PC-3 (cell line): ENCODE measurements around the gene TPRKB. TPM values are rescaled to one million over a fixed set of nuclear protein-coding genes. Genes with fewer than 3 reads are reported as not detected.

Experiments used
- ATAC-seq: fragments of 200-7000 bp; cut with Tn5 transposase; 2 replicates; pipeline ENCODE4 v1.9.1; 2020; ENCODE audit warnings: mild to moderate bottlenecking, moderate library complexity
- BruUV-seq: library from RNA; stranded (reverse); fragments of 400-500 nt; replicated peaks from 2 replicates; lab custom pipeline; 2021; lab: Mats Ljungman, UMichigan
- CTCF ChIA-PET: fragments of 300-600 bp; sonication (Branson Sonifier 250); formaldehyde crosslinking; loops from one replicate; lab custom pipeline; 2022; ENCODE audit warnings: antibody characterized with exemption; lab: Charles Lee
- POLR2A ChIA-PET: fragments of 300-600 bp; sonication (Branson Sonifier 250); formaldehyde crosslinking; loops from one replicate; lab custom pipeline; 2022; ENCODE audit warnings: antibody characterized with exemption; ENCODE audit not compliant: unreplicated experiment; lab: Charles Lee
- DNase-seq: peaks from one replicate; pipeline ENCODE4 v3.0.0-alpha.2; 2015
- H2AFZ ChIP-seq: fragments of 300-600 bp; sonication (generic); 2 replicates; pipeline ENCODE4 v1.6.0; 2016; ENCODE audit warnings: antibody characterized with exemption, low read length
- H3F3A ChIP-seq: fragments of 300-600 bp; sonication (generic); one replicate; pipeline ENCODE4 v1.6.0; 2017; ENCODE audit warnings: antibody characterized with exemption, low read length, control low read depth, mild to moderate bottlenecking; ENCODE audit not compliant: unreplicated experiment
- H3K27ac ChIP-seq: fragments of 300-600 bp; sonication (generic); 2 replicates; pipeline ENCODE4 v1.5.1; 2016; ENCODE audit warnings: mild to moderate bottlenecking, low read length
- H3K27me3 ChIP-seq: fragments of 300-600 bp; sonication (generic); 2 replicates; pipeline ENCODE4 v1.6.1; 2016; ENCODE audit warnings: low read length, mixed read lengths
- H3K36me3 ChIP-seq: fragments of 300-600 bp; sonication (generic); 2 replicates; pipeline ENCODE4 v1.6.1; 2016; ENCODE audit warnings: low read depth, mixed run types, low read length, mixed read lengths
- H3K4me1 ChIP-seq: fragments of 300-600 bp; sonication (generic); 2 replicates; pipeline ENCODE4 v1.5.1; 2016; ENCODE audit warnings: low read length; ENCODE audit not compliant: insufficient read depth
- H3K4me2 ChIP-seq: fragments of 300-600 bp; sonication (generic); 2 replicates; pipeline ENCODE4 v1.6.0; 2016; ENCODE audit warnings: low read length
- H3K4me3 ChIP-seq: fragments of 300-600 bp; sonication (generic); 2 replicates; pipeline ENCODE4 v1.5.1; 2016; ENCODE audit warnings: mild to moderate bottlenecking, low read length, mixed read lengths
- H3K79me2 ChIP-seq: fragments of 300-600 bp; sonication (generic); 2 replicates; pipeline ENCODE4 v1.6.1; 2017; ENCODE audit warnings: low read length, mixed read lengths
- H3K9ac ChIP-seq: fragments of 300-600 bp; sonication (generic); 2 replicates; pipeline ENCODE4 v1.6.0; 2016; ENCODE audit warnings: mild to moderate bottlenecking, low read length
- H3K9me2 ChIP-seq: fragments of 300-600 bp; sonication (generic); replicated peaks from 2 replicates; pipeline ENCODE4 v1.6.1; 2016; ENCODE audit warnings: mixed run types, low read length, mixed read lengths
- H3K9me3 ChIP-seq: fragments of 300-600 bp; sonication (generic); 2 replicates; pipeline ENCODE4 v1.6.1; 2016; ENCODE audit warnings: low read length, mixed read lengths
- H4K20me1 ChIP-seq: fragments of 300-600 bp; sonication (generic); 2 replicates; pipeline ENCODE4 v1.6.1; 2016; ENCODE audit warnings: low read length, mixed read lengths
- EZH2 ChIP-seq: fragments of 300-600 bp; sonication (generic); IDR thresholded peaks from one replicate; pipeline ENCODE4 v1.6.1; 2017; ENCODE audit warnings: antibody characterized with exemption, mild to moderate bottlenecking, low read length; ENCODE audit not compliant: unreplicated experiment
- EZH2phosphoT487 ChIP-seq: fragments of 300-600 bp; sonication (generic); IDR thresholded peaks from 2 replicates; pipeline ENCODE4 v1.6.1; 2018; ENCODE audit warnings: mild to moderate bottlenecking, antibody characterized with exemption, low read length, borderline replicate concordance
- intact Hi-C: fragments of 100-400 bp; cut with micrococcal nuclease; formaldehyde crosslinking; loops from 2 replicates; pipeline ENCODE4 v1.9.0; 2023
- total RNA-seq: library from RNA; depleted of rRNA; stranded (reverse); fragments of >200 nt; gene quantifications from 2 replicates; pipeline ENCODE4 v1.2.3, GENCODE V29; 2014
- TF ChIP-seq, protein P1 (sequence below): fragments of 300-600 bp; sonication (generic); conservative IDR thresholded peaks from 2 replicates; pipeline ENCODE4 v1.5.1; 2017; ENCODE audit warnings: antibody characterized with exemption, low read depth, mild to moderate bottlenecking, low read length

TPRKB gene
- total RNA-seq, 1 experiment from 2014 or later, result 51.4 TPM

DNA sequence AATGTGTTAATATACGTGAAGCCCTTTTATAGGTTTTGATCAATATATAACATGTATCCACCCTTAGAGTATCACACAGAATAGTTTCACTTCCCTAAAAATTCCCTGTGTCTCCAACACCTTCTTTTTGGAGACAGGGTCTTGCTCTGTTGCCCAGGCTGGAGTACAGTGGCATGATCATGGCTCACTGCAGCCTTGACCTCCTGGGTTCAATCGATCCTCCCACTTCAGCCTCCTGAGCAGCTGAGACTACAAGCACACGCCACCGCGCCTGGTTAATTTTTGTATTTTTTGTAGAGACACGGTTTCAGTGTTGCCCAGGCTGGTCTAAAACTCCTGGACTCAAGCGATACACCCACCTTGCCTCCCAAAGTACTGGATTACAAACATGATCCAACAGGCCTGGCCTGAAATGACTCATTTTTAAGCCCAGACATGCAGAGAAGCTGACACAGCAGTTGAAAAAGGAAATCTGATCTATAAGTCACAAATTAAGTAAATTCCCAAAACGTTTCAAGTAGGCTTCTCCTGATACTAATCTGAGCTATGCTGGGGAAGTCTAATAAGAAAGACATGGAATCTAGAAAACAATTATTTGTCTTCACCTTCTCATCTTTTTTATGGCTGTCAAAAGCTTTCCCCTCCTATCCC lies 39.8 kb upstream of the TPRKB start:
- H3K4me3 ChIP-seq, result no peak overlapping the region
- H4K20me1 ChIP-seq, result 0 out of 2 replicates have a peak, but pooled peaks cover 6% of the 10 kb centered on the region
- TF ChIP-seq EZH2 (no peak), EZH2phosphoT487 (no peak)
- TF ChIP-seq, protein P1, sequence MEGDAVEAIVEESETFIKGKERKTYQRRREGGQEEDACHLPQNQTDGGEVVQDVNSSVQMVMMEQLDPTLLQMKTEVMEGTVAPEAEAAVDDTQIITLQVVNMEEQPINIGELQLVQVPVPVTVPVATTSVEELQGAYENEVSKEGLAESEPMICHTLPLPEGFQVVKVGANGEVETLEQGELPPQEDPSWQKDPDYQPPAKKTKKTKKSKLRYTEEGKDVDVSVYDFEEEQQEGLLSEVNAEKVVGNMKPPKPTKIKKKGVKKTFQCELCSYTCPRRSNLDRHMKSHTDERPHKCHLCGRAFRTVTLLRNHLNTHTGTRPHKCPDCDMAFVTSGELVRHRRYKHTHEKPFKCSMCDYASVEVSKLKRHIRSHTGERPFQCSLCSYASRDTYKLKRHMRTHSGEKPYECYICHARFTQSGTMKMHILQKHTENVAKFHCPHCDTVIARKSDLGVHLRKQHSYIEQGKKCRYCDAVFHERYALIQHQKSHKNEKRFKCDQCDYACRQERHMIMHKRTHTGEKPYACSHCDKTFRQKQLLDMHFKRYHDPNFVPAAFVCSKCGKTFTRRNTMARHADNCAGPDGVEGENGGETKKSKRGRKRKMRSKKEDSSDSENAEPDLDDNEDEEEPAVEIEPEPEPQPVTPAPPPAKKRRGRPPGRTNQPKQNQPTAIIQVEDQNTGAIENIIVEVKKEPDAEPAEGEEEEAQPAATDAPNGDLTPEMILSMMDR, result no peak
- CTCF ChIA-PET, result no interaction called here
- no peaks in the 10 kb centered on the region for H3K27me3 ChIP-seq
- peaks cover 34% of the 10 kb centered on the region for H3K79me2 ChIP-seq
- peaks cover 37% of the 10 kb centered on the region for H3K36me3 ChIP-seq
- peak overlapping the region; percentile 37 for H3K4me2 ChIP-seq
- intact Hi-C loops, result no loop called here
- H2AFZ ChIP-seq, result no peak overlapping the region
- DNase-seq (peak; percentile 34), ATAC-seq (no peak)
- H3F3A ChIP-seq, result no peaks in the 10 kb centered on the region
- no peaks in the 10 kb centered on the region for H3K9me3 ChIP-seq
- H3K27ac ChIP-seq, result no peak overlapping the region
- no peak overlapping the region for H3K9ac ChIP-seq
- no peaks in the 10 kb centered on the region for H3K9me2 ChIP-seq
- peaks cover 13% of the 10 kb centered on the region for H3K4me1 ChIP-seq
- BruUV-seq, result no TSS peak
- POLR2A ChIA-PET, result no interaction called here

DNA sequence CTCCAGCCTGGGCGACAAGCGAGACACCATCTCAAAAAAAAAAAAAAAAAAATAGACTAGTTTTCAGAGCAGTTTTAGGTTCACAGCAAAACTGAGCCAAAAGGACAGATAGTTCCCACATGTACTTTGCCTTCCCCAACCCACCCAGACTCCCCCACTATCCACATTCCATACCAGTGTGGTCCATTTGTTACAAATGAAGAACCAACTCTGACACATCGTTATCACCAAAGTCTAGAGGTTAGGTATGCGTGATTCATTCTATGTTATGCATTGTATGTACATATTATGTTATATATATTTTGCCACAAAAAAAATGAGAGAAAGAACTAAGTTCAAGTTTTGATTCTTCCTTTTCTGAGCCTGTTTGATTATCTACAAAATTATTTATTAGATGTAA lies 39.2 kb upstream of the TPRKB start:
- intact Hi-C loops, result no loop called here
- BruUV-seq, result no TSS peak
- Histone ChIP-seq H3K27ac (no peak overlapping the region), H3K36me3 (peaks cover 38% of the 10 kb centered on the region), H3K4me2 (no peak overlapping the region), H2AFZ (no peak overlapping the region), H3K9me2 (no peaks in the 10 kb centered on the region), H3F3A (no peaks in the 10 kb centered on the region), H3K4me1 (peaks cover 13% of the 10 kb centered on the region), H3K9me3 (no peaks in the 10 kb centered on the region), H3K4me3 (no peak overlapping the region), H3K27me3 (no peaks in the 10 kb centered on the region), H3K79me2 (peaks cover 34% of the 10 kb centered on the region), H4K20me1 (0 out of 2 replicates have a peak, but pooled peaks cover 6% of the 10 kb centered on the region), H3K9ac (no peak overlapping the region)
- ATAC-seq, result no peak
- POLR2A ChIA-PET, result no interaction called here
- CTCF ChIA-PET, result no interaction called here
- TF ChIP-seq EZH2 (no peak), EZH2phosphoT487 (no peak)
- TF ChIP-seq, protein P1, result no peak
- no peak for DNase-seq

DNA sequence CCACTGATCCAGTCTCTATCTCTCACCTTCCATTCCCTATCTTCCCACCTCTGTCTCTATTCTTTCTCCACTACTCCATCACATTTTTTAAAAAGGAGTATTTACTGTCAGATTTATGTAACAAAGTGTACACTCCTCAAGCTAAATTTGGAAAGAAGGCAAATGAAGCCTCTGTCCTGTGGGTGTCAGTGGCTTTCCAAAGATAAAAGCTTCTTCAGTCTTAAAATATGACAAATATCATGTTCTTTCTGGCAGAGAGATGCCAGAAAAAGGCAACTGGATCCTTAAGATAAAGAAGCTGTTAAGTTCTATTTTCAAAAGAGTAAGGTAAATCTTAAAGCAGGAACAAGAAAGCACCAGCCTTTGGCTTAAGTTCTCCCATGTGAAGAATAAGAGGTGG lies 35.7 kb upstream of the TPRKB start:
- peaks cover 15% of the 10 kb centered on the region for H3K79me2 ChIP-seq

More for the DNA sequence above, 35.7 kb upstream of the TPRKB start:
- Histone ChIP-seq H3K36me3 (peaks cover 54% of the 10 kb centered on the region), H3K9ac (no peak overlapping the region), H3K27me3 (no peaks in the 10 kb centered on the region), H3K4me2 (no peak overlapping the region), H3K4me1 (peaks cover 7% of the 10 kb centered on the region), H3F3A (no peaks in the 10 kb centered on the region), H3K4me3 (no peak overlapping the region), H3K27ac (no peak overlapping the region), H3K9me3 (no peaks in the 10 kb centered on the region), H3K9me2 (no peaks in the 10 kb centered on the region), H2AFZ (no peak overlapping the region), H4K20me1 (no peaks in the 10 kb centered on the region)
- TF ChIP-seq EZH2phosphoT487, result no peak
- TF ChIP-seq, protein P1, result no peak
- no peak for TF ChIP-seq EZH2
- DNase-seq, result no peak
- ChIA-PET CTCF (no interaction called here), POLR2A (no interaction called here)
- intact Hi-C loops, result no loop called here
- no peak for ATAC-seq
- no TSS peak for BruUV-seq
